GM23248 (cell line): ENCODE measurements around the gene KLHDC3. TPM values are rescaled to one million over a fixed set of nuclear protein-coding genes. Genes with fewer than 3 reads are reported as not detected.

Experiments used
- DNase-seq: peaks from one replicate; pipeline ENCODE4 v3.0.0-alpha.2; 2015
- H2AFZ ChIP-seq: fragments of 200-600 bp; sonication (generic); 2 replicates; pipeline ENCODE4 v1.6.1; 2016; ENCODE audit warnings: antibody characterized with exemption
- H3F3A ChIP-seq: fragments of 200-600 bp; sonication (generic); 2 replicates; pipeline ENCODE4 v1.6.1; 2016; ENCODE audit warnings: mild to moderate bottlenecking, antibody characterized with exemption, mixed run types; ENCODE audit not compliant: insufficient read depth
- H3K27ac ChIP-seq: fragments of 200-600 bp; sonication (generic); 2 replicates; pipeline ENCODE4 v1.5.1; 2016; ENCODE audit warnings: mild to moderate bottlenecking
- H3K27me3 ChIP-seq: fragments of 200-600 bp; sonication (generic); replicated peaks from 2 replicates; pipeline ENCODE4 v1.6.1; 2016; ENCODE audit warnings: mild to moderate bottlenecking; ENCODE audit not compliant: insufficient read depth
- H3K36me3 ChIP-seq: fragments of 200-600 bp; sonication (generic); 2 replicates; pipeline ENCODE4 v1.6.1; 2016; ENCODE audit warnings: low read depth, mild to moderate bottlenecking
- H3K4me1 ChIP-seq: fragments of 200-600 bp; sonication (generic); 2 replicates; pipeline ENCODE4 v1.6.1; 2016; ENCODE audit warnings: mild to moderate bottlenecking; ENCODE audit not compliant: insufficient read depth
- H3K4me2 ChIP-seq: fragments of 200-600 bp; sonication (generic); one replicate; pipeline ENCODE4 v1.6.1; 2016; ENCODE audit warnings: mild to moderate bottlenecking; ENCODE audit not compliant: unreplicated experiment
- H3K4me3 ChIP-seq: fragments of 200-600 bp; sonication (generic); 2 replicates; pipeline ENCODE4 v1.5.1; 2016; ENCODE audit warnings: mild to moderate bottlenecking
- H3K79me2 ChIP-seq: fragments of 200-600 bp; sonication (generic); 2 replicates; pipeline ENCODE4 v1.6.1; 2016; ENCODE audit warnings: mild to moderate bottlenecking; ENCODE audit not compliant: insufficient read depth
- H3K9ac ChIP-seq: fragments of 200-600 bp; sonication (generic); 2 replicates; pipeline ENCODE4 v1.6.1; 2016; ENCODE audit warnings: mild to moderate bottlenecking
- H3K9me2 ChIP-seq: fragments of 200-600 bp; sonication (generic); 2 replicates; pipeline ENCODE4 v1.6.1; 2016; ENCODE audit warnings: mixed run types, mild to moderate bottlenecking, moderate library complexity; ENCODE audit not compliant: insufficient read depth
- H3K9me3 ChIP-seq: fragments of 200-600 bp; sonication (generic); one replicate; pipeline ENCODE4 v1.6.1; 2017; ENCODE audit warnings: low read depth
- H4K20me1 ChIP-seq: fragments of 200-600 bp; sonication (generic); 2 replicates; pipeline ENCODE4 v1.6.0; 2016; ENCODE audit not compliant: insufficient read depth
- EZH2 ChIP-seq: fragments of 200-600 bp; sonication (generic); IDR thresholded peaks from 2 replicates; pipeline ENCODE4 v1.6.1; 2018; ENCODE audit warnings: antibody characterized with exemption, mild to moderate bottlenecking; ENCODE audit not compliant: insufficient read depth, poor library complexity, severe bottlenecking
- EZH2phosphoT487 ChIP-seq: fragments of 200-600 bp; sonication (generic); IDR thresholded peaks from 2 replicates; pipeline ENCODE4 v1.6.1; 2018; ENCODE audit warnings: antibody characterized with exemption, moderate library complexity, mild to moderate bottlenecking, low read depth; ENCODE audit not compliant: insufficient read depth
- WGBS, 2 experiments: methylation state at CpG; one replicate each; pipeline ENCODE4 v1.1.6; 2015 to 2017; ENCODE audit warnings: low lambda C conversion rate in 2 of 2, low coverage in 1 of 2; ENCODE audit errors: missing lambda C conversion rate in 2 of 2; 5-methylcytosine and 5-hydroxymethylcytosine counted together
- in situ Hi-C: fragments of 300-500 bp; cut with MboI; formaldehyde crosslinking; loops from 2 replicates; pipeline ENCODE4 v1.15.0; 2020
- polyA plus RNA-seq: library from polyadenylated mRNA; unstranded; fragments of >200 nt; fragmentation: Nextera tagmentation; extraction: Ambion mirVana; gene quantifications from 2 replicates; pipeline ENCODE4 v1.2.1, GENCODE V29; 2016
- total RNA-seq: library from RNA; depleted of rRNA; stranded (reverse); fragments of >200 nt; shearing (Covaris generic); gene quantifications from 2 replicates; pipeline ENCODE4 v1.2.3, GENCODE V29; 2014

The KLHDC3 gene
- total and polyA plus RNA-seq, 2 experiments from 2014 or later = 94.3 to 129 TPM

- TF ChIP-seq EZH2phosphoT487 (no peak), EZH2 (no peak)
- Histone ChIP-seq H3K27ac (peak overlapping the region; percentile 56), H3F3A (peaks cover 12% of the 10 kb centered on the region), H3K9me3 (no peaks in the 10 kb centered on the region), H3K9ac (peak overlapping the region; percentile 85), H3K27me3 (no peaks in the 10 kb centered on the region), H4K20me1 (no peaks in the 10 kb centered on the region), H3K4me1 (peaks cover 20% of the 10 kb centered on the region), H3K4me2 (peak overlapping the region; percentile 85), H3K79me2 (peaks cover 47% of the 10 kb centered on the region), H3K9me2 (no peaks in the 10 kb centered on the region), H3K36me3 (no peaks in the 10 kb centered on the region; the same call in 1 of the 2 replicates), H3K4me3 (peak overlapping the region; percentile 79), H2AFZ (peak overlapping the region; percentile 78)
- peak; percentile 44 for DNase-seq
- WGBS, 2 experiments = 6 to 12% methylated on average over 7 to 13 of the region's 13 CpGs
- in situ Hi-C loops = no loop called here
These were observed 29.0 kb upstream of the KLHDC3 start for GRCh38 chr6:42984924-42985475.

DNA sequence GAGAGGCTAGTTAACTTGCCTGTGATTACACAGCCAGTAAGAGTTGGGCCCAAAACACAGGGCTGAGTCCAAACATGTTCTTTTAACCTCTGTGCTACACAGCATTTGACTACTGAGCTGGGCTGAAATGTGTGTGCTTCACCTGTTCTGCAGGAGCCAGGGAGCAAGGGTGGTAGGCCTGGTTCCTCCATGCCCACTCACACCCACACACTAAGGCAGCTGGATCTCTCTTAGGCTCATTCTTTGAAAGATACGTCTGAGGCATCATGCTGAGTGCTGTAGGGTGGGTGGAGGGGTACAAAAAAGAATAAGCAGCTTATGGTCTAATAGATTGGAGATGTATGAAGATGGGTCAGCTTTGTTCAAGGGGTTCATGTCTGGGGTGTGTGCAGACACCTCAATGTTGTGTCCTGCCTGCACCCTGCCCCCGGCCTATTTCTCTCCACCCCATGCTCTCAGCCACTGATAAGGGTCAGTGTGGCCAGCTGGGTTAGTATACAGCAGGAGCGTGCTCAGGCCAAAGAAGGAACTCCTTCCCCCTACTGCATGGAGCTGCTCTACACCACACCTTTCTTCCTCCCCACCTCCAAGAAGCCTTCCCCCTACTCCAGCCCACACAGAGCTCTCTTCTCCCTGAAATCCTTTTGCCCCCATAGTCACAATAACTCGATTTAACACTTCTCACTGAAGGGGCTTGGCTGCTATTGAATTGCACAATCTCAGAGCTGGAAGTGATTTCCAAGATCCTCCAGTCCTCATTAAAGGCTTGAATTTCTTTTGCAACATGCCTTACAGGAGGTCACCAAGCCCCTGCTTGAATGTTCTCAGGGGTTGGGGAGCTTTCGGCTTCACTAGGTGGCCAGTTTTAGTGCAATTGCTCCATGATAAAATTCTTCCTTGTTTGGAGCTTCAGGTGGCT, 26.3 kb upstream of the KLHDC3 start:
- H3K9ac ChIP-seq = no peak overlapping the region
- no peak for DNase-seq
- in situ Hi-C loops = no loop called here
- H2AFZ ChIP-seq = no peak overlapping the region
- H3K4me3 ChIP-seq = no peak overlapping the region
- peaks cover 20% of the 10 kb centered on the region for H3K4me1 ChIP-seq
- 60 to 61% methylated on average over 4 to 5 of the region's 5 CpGs for WGBS, 2 experiments
- H3K79me2 ChIP-seq = peaks cover 62% of the 10 kb centered on the region
- H3K27me3 ChIP-seq = no peaks in the 10 kb centered on the region
- H3K9me2 ChIP-seq = no peaks in the 10 kb centered on the region
- H3F3A ChIP-seq = 0 out of 2 replicates have a peak, but pooled peaks cover 6% of the 10 kb centered on the region
- H3K9me3 ChIP-seq = no peaks in the 10 kb centered on the region
- no peak for TF ChIP-seq EZH2phosphoT487
- no peak for TF ChIP-seq EZH2
- no peaks in the 10 kb centered on the region for H4K20me1 ChIP-seq
- H3K27ac ChIP-seq = no peak overlapping the region
- H3K36me3 ChIP-seq = no peaks in the 10 kb centered on the region; the same call in 1 of the 2 replicates
- no peak overlapping the region for H3K4me2 ChIP-seq

- Histone ChIP-seq H3K27me3 (no peaks in the 10 kb centered on the region), H3K36me3 (no peaks in the 10 kb centered on the region; the same call in 1 of the 2 replicates), H3K4me1 (peaks cover 23% of the 10 kb centered on the region), H3K4me3 (no peak overlapping the region), H3K4me2 (no peak overlapping the region), H3F3A (0 out of 2 replicates have a peak, but pooled peaks cover 5% of the 10 kb centered on the region), H3K9ac (no peak overlapping the region), H4K20me1 (no peaks in the 10 kb centered on the region), H3K27ac (no peak overlapping the region), H3K9me3 (no peaks in the 10 kb centered on the region), H3K79me2 (peaks cover 62% of the 10 kb centered on the region), H3K9me2 (no peaks in the 10 kb centered on the region), H2AFZ (no peak overlapping the region)
- peak; percentile 57 for DNase-seq
- WGBS, 2 experiments = 52 to 60% methylated on average over 1 of the region's 1 CpG
- no peak for TF ChIP-seq EZH2
- no peak for TF ChIP-seq EZH2phosphoT487
- in situ Hi-C loops = no loop called here
These were observed 25.5 kb upstream of the KLHDC3 start for GRCh38 chr6:42988486-42989020.

DNA sequence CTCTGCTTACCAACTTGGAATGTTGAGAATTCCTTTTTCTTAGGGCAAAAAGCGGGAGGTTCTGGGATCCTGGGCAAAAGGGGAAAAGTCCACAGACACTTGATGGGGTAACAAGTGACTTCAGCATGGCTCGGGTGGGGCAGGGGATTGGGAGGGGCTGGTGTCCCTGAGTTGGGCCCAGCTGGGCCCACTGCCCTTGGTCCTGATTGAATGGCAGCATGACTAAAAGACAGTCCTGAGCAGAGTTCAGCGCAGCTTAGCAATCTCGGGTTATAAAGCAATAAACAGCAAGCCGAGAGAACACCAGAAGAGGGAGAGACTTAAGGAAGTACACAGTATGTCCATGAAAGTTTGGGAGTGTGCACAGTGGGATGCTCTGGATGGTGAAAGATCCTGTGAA, 24.1 kb upstream of the KLHDC3 start:
- no peak for TF ChIP-seq EZH2
- TF ChIP-seq EZH2phosphoT487 = no peak
- no peak overlapping the region for H3K9ac ChIP-seq
- no peak overlapping the region for H3K4me2 ChIP-seq
- peaks cover 60% of the 10 kb centered on the region for H3K79me2 ChIP-seq
- H2AFZ ChIP-seq = no peak overlapping the region
- in situ Hi-C loops = no loop called here
- no peaks in the 10 kb centered on the region for H3F3A ChIP-seq
- WGBS, 2 experiments = 84 to 88% methylated on average over 5 of the region's 5 CpGs
- no peaks in the 10 kb centered on the region for H4K20me1 ChIP-seq
- no peaks in the 10 kb centered on the region for H3K27me3 ChIP-seq
- no peaks in the 10 kb centered on the region for H3K9me2 ChIP-seq
- H3K4me3 ChIP-seq = no peak overlapping the region
- no peaks in the 10 kb centered on the region for H3K9me3 ChIP-seq
- DNase-seq = no peak
- H3K36me3 ChIP-seq = no peaks in the 10 kb centered on the region; the same call in 1 of the 2 replicates
- peaks cover 23% of the 10 kb centered on the region for H3K4me1 ChIP-seq
- no peak overlapping the region for H3K27ac ChIP-seq
